ENCODE data around the gene DPYD.

The DPYD gene

GRCh38 chr1:97464305-97464704 is 456.5 kb downstream of the DPYD start:
- Histone ChIP-seq H3K79me2 (ENCODE audit: insufficient read depth, low read length) (no peaks in the 10 kb centered on the region), H3K4me2 (ENCODE audit: low read depth, low read length, poor library complexity, severe bottlenecking) (no peak overlapping the region), H3K4me3 (ENCODE audit: low read length, poor library complexity, severe bottlenecking) (no peak overlapping the region), H3K9me3 (ENCODE audit: insufficient read depth, low read depth, low read length) (no peaks in the 10 kb centered on the region; the same call in 1 of the 2 replicates), H3K27me3 (ENCODE audit: insufficient read depth, low read length, poor library complexity, severe bottlenecking) (no peaks in the 10 kb centered on the region), H4K20me1 (ENCODE audit: insufficient read depth, low read length, poor library complexity, severe bottlenecking) (no peaks in the 10 kb centered on the region), H3K9ac (ENCODE audit: low read depth, low read length, poor library complexity, severe bottlenecking) (no peak overlapping the region), H2AFZ (ENCODE audit: low read length) (no peak overlapping the region), H3K4me1 (ENCODE audit: insufficient read depth, low read length, poor library complexity, severe bottlenecking) (no peaks in the 10 kb centered on the region), H3F3A (ENCODE audit: low read depth) (no peaks in the 10 kb centered on the region), H3K9me2 (replicated peaks; ENCODE audit: low read depth, low read length) (no peaks in the 10 kb centered on the region), H3K36me3 (ENCODE audit: insufficient read depth, low read length) (no peaks in the 10 kb centered on the region)
- TF ChIP-seq, protein P1, sequence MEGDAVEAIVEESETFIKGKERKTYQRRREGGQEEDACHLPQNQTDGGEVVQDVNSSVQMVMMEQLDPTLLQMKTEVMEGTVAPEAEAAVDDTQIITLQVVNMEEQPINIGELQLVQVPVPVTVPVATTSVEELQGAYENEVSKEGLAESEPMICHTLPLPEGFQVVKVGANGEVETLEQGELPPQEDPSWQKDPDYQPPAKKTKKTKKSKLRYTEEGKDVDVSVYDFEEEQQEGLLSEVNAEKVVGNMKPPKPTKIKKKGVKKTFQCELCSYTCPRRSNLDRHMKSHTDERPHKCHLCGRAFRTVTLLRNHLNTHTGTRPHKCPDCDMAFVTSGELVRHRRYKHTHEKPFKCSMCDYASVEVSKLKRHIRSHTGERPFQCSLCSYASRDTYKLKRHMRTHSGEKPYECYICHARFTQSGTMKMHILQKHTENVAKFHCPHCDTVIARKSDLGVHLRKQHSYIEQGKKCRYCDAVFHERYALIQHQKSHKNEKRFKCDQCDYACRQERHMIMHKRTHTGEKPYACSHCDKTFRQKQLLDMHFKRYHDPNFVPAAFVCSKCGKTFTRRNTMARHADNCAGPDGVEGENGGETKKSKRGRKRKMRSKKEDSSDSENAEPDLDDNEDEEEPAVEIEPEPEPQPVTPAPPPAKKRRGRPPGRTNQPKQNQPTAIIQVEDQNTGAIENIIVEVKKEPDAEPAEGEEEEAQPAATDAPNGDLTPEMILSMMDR (conservative IDR thresholded peaks at IDR 0.05; ENCODE audit: low read length) = no peak
- TF ChIP-seq EZH2phosphoT487 (IDR thresholded peaks at IDR 0.05; ENCODE audit: borderline replicate concordance) = no peak

GRCh38 chr1:97461782-97462181 is 459.1 kb downstream of the DPYD start:
- no peak overlapping the region for H3K9ac ChIP-seq (ENCODE audit: low read depth, low read length, poor library complexity, severe bottlenecking)
- no peak overlapping the region for H3K4me3 ChIP-seq (ENCODE audit: low read length, poor library complexity, severe bottlenecking)
- H3K27me3 ChIP-seq (ENCODE audit: insufficient read depth, low read length, poor library complexity, severe bottlenecking) = no peaks in the 10 kb centered on the region
- no peak for TF ChIP-seq EZH2phosphoT487 (IDR thresholded peaks at IDR 0.05; ENCODE audit: borderline replicate concordance)
- TF ChIP-seq, protein P1 (conservative IDR thresholded peaks at IDR 0.05; ENCODE audit: low read length) = no peak
- H3K79me2 ChIP-seq (ENCODE audit: insufficient read depth, low read length) = no peaks in the 10 kb centered on the region
- H4K20me1 ChIP-seq (ENCODE audit: insufficient read depth, low read length, poor library complexity, severe bottlenecking) = no peaks in the 10 kb centered on the region
- H3F3A ChIP-seq (ENCODE audit: low read depth) = no peaks in the 10 kb centered on the region
- H3K36me3 ChIP-seq (ENCODE audit: insufficient read depth, low read length) = no peaks in the 10 kb centered on the region
- H2AFZ ChIP-seq (ENCODE audit: low read length) = no peak overlapping the region
- H3K4me1 ChIP-seq (ENCODE audit: insufficient read depth, low read length, poor library complexity, severe bottlenecking) = no peaks in the 10 kb centered on the region
- no peaks in the 10 kb centered on the region; the same call in 1 of the 2 replicates for H3K9me3 ChIP-seq (ENCODE audit: insufficient read depth, low read depth, low read length)
- H3K4me2 ChIP-seq (ENCODE audit: low read depth, low read length, poor library complexity, severe bottlenecking) = no peak overlapping the region
- H3K9me2 ChIP-seq (replicated peaks; ENCODE audit: low read depth, low read length) = no peaks in the 10 kb centered on the region

GRCh38 chr1:97457446-97458089 is 463.3 kb downstream of the DPYD start:
- Histone ChIP-seq H4K20me1 (ENCODE audit: insufficient read depth, low read length, poor library complexity, severe bottlenecking) (no peaks in the 10 kb centered on the region), H3K9me2 (replicated peaks; ENCODE audit: low read depth, low read length) (no peaks in the 10 kb centered on the region), H3K4me3 (ENCODE audit: low read length, poor library complexity, severe bottlenecking) (no peak overlapping the region), H3K4me2 (ENCODE audit: low read depth, low read length, poor library complexity, severe bottlenecking) (no peak overlapping the region), H2AFZ (ENCODE audit: low read length) (no peak overlapping the region), H3K4me1 (ENCODE audit: insufficient read depth, low read length, poor library complexity, severe bottlenecking) (no peaks in the 10 kb centered on the region), H3K9ac (ENCODE audit: low read depth, low read length, poor library complexity, severe bottlenecking) (no peak overlapping the region), H3K79me2 (ENCODE audit: insufficient read depth, low read length) (no peaks in the 10 kb centered on the region), H3F3A (ENCODE audit: low read depth) (no peaks in the 10 kb centered on the region), H3K36me3 (ENCODE audit: insufficient read depth, low read length) (no peaks in the 10 kb centered on the region), H3K27me3 (ENCODE audit: insufficient read depth, low read length, poor library complexity, severe bottlenecking) (no peaks in the 10 kb centered on the region), H3K9me3 (ENCODE audit: insufficient read depth, low read depth, low read length) (no peaks in the 10 kb centered on the region)
- TF ChIP-seq, protein P1 (conservative IDR thresholded peaks at IDR 0.05; ENCODE audit: low read length) = no peak
- no peak for TF ChIP-seq EZH2phosphoT487 (IDR thresholded peaks at IDR 0.05; ENCODE audit: borderline replicate concordance)

Data from Loucy (cell line).